Activated CD8-positive, alpha-beta memory T cell treated with anti-CD3 and anti-CD28 coated beads, Interleukin-2, amount 50 U/mL, for 48 hours (primary cell): ENCODE data around the gene HSD17B12.
"Not testable (repeated sequence)": the region's sequence is repeated elsewhere in the genome, so short reads cannot be mapped to it uniquely, and the experiment has no call there.

Experiments
- DNase-seq: peaks from one replicate; pipeline ENCODE4 v3.0.0-alpha.2; 2020

The HSD17B12 gene

DNA sequence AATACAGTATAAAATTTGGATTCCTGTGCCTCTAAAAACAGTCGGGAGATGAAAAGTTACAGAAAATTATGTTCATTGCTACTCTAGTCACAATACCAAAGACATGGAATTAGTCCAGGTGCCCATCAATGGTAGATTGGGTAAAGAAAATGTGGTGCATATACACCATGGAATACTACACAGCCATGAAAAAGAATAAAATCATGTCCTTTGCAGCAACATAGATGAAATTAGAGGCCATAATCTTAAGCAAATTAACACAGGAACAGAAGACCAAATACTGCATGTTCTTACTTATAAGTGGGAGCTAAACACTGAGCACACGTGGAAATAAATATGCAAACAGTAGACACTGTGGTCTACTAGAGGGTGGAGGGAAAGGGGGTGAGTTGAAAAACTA lies 67.6 kb downstream of the HSD17B12 start:
- DNase-seq, result no peak

DNA sequence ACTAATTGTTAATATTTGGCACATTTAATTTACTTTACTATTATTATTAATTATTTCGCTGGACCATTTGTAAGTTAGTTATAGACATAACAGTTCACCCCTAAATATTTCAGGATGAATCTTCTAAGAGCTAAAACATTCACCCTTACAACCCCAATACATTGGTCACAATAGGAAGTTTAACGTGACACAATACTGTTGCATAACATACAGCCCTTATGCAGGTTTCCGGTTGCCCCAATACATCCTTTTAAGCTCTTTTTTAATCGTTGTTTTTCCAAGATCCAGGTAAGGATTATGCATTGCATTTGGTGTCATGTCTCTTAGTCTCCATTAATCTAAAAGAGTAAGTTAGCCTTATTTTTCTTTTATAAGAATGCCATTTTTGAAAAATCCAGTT lies 71.2 kb downstream of the HSD17B12 start:
- no peak for DNase-seq

DNA sequence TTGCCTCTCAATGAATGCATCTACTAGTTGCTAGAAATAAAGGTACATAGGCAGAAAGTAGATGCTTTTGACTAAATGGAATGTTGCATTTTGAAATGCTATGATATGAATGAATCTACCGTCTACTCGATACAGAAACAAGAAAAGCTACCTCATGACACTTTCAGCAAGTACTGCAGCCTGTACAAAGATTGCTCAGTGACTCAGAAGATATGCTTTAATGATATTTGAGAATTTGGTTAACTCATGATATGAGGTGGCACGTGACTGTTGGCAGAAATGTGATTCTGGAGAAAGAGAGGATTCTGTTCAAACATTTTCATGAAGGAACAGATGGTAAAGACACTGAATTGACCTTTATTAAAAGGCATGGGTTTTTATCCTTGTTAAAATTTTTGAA lies 76.0 kb downstream of the HSD17B12 start:
- no peak for DNase-seq

DNA sequence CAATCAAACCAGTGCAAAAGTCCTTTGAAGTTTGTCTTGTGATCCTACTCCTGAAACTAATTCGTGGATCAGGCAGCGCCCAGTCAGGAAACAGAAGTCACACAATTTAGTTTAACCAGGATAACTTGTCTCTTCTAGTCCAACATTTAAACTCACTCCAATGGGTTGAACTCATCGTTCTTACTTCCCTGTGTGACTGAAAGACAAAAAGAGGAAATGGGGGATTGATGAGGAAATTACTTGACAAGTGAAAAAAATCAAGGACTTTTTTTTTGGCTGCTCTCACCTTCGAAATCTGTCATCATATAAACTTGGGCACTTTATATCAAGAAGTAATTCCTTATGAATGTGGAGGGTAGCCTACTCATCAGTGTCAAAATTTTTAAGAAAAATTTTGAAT lies 78.4 kb downstream of the HSD17B12 start:
- no peak for DNase-seq

DNA sequence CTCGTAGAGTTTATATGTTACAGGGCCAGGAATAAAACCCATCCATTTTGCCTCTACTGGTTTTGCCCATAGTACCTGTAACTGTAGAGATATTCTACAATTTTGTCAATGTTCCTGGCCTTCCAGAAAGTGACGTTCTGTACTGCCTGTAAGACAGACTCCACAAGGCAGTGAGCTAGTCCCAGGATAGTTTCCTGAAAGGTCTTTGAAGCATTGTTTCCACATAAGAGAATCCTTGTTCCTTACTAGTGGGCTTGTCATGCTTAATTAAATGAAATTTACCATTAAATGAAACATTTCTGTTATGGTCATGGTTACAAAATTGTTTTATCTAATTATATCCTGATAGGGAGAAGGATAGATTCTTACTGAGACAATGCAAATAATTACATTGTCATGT lies 80.4 kb downstream of the HSD17B12 start:
- no peak for DNase-seq

DNA sequence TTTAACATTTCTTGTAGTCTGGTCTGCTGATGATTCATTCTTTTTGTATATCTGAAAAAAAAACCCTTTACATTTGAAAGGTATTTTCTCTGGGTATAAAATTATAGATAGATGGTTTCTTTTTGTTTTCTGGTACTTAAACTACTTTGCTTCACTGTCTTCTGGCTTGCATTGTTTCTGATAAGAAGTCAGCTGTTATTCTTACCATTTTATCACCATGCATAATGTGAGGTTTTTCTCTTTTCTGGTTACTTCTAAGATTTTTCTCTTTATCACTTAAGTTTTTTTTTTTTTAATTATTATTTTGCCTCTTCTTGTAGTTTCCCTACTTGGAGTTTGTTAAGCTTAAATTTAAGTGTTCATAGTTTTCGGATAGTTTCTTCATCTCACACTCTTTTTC lies 84.7 kb downstream of the HSD17B12 start:
- no peak for DNase-seq

DNA sequence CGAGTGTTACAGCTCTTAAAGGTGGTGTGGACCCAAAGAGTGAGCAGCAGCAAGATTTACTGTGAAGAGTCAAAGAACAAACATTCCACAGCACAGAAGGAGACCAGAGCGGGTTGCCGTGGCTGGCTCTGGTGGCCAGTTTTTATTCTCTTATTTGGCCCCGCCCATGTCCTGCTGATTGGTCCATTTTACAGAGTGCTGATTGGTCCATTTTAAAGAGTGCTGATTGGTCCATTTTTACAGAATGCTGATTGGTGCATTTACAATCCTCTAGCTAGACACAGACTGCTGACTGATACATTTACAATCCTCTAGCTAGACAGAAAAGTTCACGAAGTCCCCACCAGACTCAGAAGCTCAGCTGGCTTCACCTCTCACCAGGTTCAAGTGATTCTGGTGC lies 88.1 kb downstream of the HSD17B12 start:
- not testable (repeated sequence) for DNase-seq

DNA sequence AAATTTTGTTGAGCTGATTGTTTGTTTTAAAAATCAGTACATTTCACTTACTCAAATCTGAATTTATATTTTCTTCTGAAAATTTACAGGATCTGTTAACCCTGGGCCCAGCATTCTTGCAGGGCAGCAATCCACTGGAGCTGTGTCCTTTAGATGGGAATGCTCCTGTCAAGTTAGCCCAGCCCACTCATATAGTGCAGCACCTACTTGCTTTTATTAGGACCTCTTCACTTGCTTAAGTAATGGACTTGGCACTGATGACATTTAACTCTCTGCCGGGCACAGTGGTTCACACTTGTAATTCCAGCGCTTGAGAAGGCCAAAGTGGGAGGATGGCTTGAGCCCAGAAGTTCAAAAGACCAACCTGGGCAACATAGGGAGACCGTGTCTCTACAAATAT lies 89.6 kb downstream of the HSD17B12 start:
- no peak for DNase-seq

DNA sequence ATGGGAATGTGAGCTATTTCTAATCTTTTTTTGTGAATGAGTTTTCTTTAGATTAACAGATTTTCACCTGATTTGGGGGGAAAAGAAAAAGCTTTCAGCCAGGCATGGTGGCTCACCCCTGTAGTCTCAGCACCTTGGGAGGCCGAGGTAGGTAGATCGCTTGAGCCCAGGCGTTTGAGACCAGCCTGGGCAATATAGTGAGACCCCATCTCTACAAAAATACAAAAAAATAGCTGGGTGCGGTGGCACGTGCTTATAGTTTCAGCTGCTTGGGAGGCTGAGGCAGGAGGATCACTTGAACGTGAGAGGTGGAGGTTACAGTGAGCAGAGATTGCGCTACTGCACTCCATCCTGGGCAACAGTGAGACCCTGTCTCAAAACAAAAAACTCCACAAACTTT lies 92.2 kb downstream of the HSD17B12 start:
- no peak for DNase-seq

DNA sequence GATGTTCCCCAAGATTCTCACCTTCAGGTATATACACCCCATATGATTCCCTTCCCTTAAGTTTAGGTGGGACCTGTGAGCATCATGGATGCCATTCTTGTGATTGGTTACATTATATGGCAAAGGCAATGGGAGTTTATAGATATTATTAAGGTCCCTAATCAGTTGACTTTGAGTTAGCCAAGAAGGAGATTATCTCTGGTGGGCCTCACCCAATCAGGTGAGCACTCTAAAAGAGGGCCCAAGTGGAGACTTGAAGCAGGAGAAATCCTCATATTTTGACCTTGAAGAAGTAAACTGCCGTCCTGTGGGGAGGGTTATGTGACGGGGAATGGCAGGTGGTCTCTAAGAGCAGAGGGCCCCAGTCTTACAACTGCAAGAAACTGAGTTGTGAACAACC lies 94.2 kb downstream of the HSD17B12 start:
- DNase-seq, result no peak

DNA sequence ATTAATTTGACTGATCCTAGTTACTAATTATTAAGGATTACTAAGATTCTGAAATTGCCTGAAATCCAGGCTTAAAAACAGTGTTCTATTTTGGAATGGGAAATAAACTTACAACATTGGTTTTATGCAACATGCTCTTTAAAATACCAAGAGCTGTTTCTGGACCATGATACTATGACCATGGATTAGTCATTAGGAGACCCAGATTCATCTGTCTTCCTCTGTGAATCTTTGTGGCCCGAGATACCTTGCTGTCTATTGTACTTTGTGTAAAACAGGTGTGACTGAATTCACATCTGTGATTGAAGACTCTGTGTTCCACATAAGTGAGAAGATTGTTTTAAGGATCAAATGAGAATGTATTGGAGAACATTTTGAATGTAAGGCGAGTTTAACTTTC lies 98.8 kb downstream of the HSD17B12 start:
- no peak for DNase-seq

DNA sequence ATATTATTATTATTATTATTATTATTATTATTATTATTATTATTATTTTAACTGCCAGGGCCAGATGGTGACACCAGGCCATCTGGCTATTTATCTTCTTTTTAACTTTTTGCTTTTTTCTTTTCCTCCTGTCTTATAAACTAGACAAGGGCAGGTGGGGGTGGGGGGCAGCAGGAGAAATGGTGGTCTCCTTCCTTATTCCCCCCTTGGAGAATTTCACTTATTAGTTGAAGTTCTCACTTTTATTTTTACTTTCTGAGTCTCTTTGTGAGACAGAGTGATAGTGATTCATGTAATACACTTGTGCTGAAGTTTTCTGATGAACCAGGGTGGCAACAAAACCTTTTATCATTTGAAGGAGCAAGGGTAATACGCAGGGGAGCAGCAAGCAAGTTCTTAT lies 103.8 kb downstream of the HSD17B12 start:
- DNase-seq, result no peak

DNA sequence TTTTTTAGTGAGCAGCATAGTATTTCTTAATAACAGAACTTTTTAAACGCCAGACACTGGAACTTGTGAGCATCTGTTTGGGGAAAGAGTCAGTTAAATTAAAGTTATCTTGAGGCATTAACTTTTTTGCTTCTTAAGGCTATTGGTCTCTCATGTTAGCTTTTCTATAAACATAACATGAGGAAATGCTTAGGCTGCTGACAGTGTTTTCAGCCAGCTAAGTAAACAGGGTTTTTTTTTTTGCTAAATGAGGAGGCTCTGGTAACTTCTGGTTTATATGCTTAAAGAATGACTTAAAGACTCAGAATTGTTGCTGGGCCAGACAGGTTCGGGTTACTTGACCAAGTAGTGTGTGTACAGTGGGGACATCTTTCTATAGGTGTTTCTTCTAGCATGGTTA lies 104.3 kb downstream of the HSD17B12 start:
- no peak for DNase-seq

DNA sequence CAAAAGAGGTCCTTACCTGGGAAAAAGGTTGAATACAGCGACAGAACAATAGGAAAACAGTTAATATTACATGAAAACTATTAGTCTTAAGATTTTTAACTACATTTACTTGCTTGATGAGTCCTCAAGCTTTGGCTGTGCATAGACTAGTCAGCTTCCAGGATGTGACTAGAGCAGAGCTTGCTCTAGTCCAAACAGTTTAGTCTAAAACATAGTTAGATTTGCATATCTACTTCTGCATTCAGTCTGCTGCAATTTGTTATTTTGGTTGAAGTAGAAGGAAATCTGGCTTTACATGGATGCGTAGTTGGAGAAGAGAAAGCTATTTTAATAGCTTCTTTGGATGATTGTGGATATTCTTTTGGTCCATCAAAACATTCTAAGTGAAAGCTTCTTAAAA lies 104.8 kb downstream of the HSD17B12 start:
- no peak for DNase-seq

DNA sequence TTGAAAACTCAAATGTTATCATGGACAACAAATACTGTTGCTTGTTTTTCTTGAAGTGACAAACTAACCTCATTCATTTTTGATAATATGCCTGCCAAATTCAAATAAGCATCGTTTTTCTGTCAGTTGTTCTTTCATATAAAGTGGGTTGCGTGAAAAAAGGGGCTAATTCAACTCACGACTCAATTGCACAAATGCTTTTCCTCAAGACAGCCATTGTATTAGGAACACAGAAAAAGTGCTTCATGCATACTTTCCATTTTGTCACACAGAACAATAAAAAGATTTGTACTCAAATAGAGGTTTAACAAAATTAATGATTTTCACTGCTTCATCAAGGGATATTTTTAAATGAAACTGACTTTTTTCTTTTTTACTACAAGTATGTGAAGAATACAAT lies 105.5 kb downstream of the HSD17B12 start:
- no peak for DNase-seq

DNA sequence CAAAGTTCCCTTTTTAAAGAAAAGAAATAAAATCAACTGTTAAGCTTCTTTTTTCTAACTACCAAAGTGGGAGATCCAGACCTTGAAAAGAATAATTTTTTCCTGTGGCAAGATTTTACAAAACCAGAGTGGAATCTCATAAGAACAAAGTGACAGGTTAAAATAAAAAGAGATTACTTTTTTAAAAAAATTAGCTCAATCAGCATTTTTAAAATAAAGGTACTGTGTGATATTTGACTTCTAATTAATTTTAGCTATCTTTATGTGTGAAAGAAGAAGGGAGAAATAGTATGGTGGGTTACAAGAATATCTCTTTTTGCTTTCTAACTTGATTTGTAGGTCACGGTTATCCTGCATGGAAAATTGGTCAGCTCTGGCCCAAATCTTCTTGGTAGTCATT lies 107.3 kb downstream of the HSD17B12 start:
- DNase-seq, result no peak

DNA sequence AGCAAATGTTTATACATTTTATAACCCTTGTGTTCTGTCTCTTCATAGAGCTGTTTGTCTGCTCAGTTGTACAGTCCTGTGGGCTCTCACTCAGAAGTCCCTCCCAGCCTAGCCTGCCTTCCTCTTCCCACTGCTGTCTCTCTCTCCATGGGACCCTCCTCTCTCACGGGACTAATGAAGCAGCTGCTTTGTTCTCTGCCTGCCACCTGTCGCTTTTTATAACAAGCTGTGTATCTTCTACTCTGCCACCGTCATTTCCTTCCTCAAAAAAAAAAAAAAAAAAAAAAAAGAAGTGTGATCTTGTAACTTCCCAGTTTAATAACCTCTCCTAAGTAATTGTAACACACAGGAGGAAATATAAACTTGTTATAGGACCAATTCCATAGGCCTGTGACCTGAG lies 107.9 kb downstream of the HSD17B12 start:
- DNase-seq, result no peak

DNA sequence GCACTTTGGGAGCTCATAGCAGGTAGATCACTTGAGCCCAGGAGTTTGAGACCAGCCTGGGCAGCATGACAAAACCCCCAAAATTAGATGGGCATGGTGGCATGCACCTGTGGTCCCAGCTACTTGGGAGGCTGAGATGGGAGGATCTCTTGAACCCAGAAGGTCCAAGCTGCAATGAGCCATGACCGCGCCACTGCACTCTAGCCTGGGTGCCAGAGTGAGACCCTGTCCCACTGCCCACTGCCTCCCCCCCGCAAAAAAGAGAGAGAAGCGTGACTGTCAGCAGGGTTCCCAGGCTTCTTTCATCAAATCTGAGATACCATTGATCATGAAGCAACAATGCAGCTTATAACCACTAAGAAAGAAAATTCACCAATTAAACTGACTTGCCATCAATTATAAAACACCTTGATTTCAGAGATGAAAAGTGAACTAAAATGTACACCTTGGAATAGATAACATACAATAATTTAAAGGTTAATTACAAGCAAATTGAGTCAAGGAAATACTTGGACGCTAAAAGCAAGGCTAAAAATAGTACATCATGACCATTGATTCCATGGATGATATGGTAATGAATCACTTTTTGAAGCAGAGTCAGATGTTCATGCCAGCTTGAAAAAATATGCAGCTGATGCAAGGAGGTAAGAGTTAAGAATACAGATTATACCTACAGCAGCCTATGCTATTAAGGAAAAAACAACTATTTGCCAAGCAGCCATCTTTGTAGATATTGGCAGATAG lies 109.3 kb downstream of the HSD17B12 start:
- no peak for DNase-seq

DNA sequence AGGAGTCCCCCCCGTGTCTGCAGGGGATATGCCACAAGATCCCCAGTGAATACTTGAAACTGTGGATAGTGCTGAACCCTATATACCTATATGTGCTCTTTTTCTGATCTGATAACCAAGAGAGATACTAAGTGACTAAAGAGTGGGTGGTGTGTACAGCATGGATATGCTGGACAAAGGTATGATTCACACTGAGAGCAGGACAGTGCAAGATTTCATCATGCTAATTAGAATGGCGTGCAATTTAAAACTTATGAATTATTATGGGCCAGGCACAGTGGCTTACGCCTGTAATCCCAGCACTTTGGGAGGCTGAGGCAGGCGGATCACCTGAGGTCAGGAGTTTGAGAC lies 109.9 kb downstream of the HSD17B12 start:
- no peak for DNase-seq

DNA sequence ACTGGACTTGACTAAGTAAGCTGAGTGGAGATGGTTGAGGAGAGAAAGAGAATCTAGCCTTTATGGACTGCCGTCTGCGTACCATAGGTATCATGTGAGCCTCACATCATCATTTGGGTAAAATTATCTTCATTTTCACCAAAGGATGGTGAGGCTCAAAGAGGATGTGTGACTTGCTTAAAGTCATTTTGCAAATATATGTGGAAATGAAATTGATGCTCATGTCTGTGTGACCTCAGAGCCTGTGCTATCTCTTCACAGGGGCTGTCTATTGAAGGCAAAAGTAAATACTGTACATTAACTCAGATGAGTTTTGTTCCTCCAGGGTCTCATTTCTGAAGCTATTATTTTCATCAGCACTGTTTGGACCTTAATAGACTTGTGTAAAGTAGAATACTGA lies 116.8 kb downstream of the HSD17B12 start:
- DNase-seq, result no peak

DNA sequence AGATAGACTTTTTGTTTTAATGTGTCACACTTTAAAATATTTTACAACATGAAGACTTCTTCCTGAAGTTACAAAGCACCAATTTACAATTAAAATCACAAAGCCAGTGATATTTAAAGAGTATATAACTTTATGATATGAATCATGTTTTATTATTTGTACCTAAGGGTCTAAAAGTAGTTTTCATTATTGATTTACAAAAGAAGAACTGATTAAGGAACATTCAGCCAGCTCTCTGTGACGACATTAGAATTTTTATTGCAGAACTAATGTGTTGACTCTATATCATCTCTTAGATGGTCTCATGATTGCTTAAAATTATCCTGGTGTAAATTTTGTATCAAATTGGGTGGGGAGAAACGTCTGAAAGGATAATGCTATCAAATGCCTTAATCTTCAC lies 117.3 kb downstream of the HSD17B12 start:
- DNase-seq, result no peak

DNA sequence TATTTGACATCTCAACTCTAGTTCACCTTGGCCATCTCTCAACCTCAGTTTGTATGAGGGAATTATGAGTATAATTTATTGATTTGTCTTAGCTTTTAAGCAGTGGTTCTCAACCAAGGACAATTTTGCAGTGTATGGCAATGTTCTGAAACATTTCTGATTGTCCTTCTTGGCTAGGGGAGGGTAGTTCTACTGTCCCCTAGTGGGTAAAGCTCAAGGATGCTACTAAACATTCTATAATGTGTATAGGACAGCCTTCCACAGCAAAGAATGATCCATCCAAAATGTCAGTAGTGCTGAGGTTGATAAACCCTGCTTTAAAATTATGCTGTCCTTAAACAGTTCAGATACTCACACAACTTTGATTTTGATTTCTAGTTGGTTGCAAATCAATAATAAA lies 122.0 kb downstream of the HSD17B12 start:
- no peak for DNase-seq

DNA sequence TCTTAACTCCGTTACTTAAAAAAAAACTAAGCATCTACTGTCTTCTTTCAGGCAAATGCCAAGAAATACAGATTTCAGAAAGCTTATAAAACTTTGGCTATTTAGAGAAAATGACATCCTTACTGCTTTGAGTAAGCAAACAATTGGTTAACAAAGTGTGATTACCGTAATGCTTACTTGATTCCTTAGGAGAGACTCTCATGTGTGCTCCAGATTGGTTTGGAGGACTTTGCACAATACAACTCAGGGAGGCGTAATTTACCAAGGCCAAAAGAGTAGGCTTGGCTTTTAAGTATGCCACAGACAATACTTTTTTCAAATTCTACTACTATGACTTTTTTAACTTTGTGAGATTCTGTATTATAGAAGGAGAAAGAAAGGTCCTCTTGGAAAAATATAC lies 123.2 kb downstream of the HSD17B12 start:
- no peak for DNase-seq

DNA sequence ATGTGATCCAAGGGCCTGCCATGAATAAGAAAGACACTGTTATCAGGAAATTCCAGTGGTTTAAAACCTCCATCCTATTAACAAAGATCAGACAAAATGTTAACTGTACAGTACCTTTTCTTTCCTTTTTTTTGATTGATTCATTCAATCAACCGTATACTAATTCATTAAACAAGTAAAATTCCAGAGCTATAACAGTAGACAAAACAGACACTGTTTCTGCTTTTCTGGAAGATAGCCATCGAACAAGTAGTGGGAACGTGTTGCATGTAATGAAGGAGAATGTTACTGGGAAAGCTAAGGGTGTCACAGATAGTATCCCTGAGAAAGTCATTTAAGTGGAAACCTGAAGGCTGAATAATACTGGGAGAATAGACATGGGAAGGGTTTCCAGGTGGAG lies 126.4 kb downstream of the HSD17B12 start:
- no peak for DNase-seq

DNA sequence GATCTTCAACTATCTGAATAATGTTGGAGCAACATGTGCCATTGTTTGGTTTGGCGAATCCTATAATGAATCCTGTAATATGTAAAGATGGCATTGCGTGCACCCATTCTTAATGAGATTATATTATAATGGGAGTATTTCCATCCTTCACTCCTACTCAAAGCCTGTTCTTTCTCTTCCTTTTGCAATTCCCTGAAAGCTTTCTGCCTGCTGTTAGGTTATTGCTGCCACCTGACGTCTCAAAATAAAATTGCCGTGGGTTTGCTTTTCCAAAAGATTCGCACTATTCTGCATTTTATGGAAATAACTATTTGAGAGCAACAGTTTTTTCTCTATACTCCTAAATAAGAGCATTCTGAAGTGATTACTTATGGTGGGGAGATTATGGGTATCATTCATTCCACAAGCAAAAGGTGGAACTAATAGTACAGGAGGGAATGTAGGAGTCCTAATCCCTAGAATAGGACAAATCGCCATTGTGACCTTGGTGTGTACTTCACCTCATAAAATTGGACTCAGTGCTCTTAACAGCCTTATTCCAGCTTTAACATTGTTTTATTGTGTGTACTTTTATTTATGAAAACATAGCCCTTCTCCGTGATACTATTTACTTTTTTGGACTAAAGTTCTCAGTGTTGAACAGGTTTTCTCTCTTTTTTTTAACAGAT lies 130.5 kb downstream of the HSD17B12 start:
- DNase-seq, result no peak
